MM.1S (cell line): Measurements from ENCODE around the gene SHC2.

Experiments used
- EZH2 ChIP-seq: fragments of 300-600 bp; sonication (generic); optimal IDR thresholded peaks from 2 replicates; pipeline ENCODE3; 2017; ENCODE audit warnings: low read depth, mild to moderate bottlenecking, antibody characterized with exemption, low read length, mixed read lengths
- TF ChIP-seq, protein P1 (sequence below): fragments of 300-600 bp; sonication (generic); IDR thresholded peaks from 2 replicates; pipeline ENCODE4 v1.5.1; 2016; ENCODE audit warnings: antibody characterized with exemption, low read length, mixed read lengths

DNA sequence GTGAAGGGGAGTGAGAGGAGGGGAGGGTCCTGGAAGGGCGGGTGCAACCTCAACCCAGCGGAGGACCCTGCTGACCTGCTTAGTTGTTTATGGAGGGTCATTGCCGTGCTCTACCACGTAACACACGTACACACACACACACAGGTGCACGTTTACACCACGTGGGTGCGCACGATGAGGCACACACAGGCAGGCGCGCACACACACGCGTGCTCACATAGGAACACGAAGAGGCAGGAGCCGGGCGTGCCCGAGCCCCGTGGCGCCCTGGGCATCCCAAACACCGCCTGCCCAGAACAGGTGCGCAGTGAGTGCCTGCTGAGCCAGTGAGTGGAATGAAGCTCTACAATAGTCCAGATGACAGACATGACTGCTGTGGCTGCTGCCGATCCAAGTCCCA, 24.2 kb upstream of the SHC2 start:
- TF ChIP-seq EZH2, result no peak
- TF ChIP-seq, protein P1, sequence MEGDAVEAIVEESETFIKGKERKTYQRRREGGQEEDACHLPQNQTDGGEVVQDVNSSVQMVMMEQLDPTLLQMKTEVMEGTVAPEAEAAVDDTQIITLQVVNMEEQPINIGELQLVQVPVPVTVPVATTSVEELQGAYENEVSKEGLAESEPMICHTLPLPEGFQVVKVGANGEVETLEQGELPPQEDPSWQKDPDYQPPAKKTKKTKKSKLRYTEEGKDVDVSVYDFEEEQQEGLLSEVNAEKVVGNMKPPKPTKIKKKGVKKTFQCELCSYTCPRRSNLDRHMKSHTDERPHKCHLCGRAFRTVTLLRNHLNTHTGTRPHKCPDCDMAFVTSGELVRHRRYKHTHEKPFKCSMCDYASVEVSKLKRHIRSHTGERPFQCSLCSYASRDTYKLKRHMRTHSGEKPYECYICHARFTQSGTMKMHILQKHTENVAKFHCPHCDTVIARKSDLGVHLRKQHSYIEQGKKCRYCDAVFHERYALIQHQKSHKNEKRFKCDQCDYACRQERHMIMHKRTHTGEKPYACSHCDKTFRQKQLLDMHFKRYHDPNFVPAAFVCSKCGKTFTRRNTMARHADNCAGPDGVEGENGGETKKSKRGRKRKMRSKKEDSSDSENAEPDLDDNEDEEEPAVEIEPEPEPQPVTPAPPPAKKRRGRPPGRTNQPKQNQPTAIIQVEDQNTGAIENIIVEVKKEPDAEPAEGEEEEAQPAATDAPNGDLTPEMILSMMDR, result no peak
